Measurements from ENCODE around the gene MDN1.

Gene MDN1

DNA sequence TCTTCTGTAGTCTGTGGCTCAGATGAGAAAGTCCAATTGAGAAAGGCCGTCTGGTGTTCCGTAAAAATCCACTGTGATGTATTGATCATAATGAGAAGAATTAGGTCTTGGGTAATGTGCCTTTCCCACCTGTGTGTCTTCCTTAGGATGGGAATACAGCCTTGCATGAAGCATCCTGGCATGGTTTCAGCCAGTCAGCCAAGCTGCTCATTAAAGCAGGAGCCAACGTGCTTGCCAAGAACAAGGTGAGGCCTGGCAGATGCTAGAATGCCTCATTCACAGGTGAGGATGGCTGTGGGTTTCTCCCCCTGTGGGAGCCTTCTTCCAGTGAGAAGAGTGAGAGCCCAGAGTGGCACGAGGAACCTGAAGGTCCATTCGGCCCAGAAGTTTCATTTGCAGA is 213.7 kb downstream of the MDN1 start:
- in situ Hi-C loops (cut with MboI; ENCODE audit: low sequenced_read_pairs): no loop called here

- in situ Hi-C loops (cut with MboI; ENCODE audit: low sequenced_read_pairs): no loop called here
Measured at GRCh38 chr6:89604653-89605052, 214.9 kb downstream of the MDN1 start.

GRCh38 chr6:89602166-89602565 is 217.4 kb downstream of the MDN1 start:
- in situ Hi-C loops (cut with MboI; ENCODE audit: low sequenced_read_pairs): no loop called here

GRCh38 chr6:89599727-89600126 is 219.9 kb downstream of the MDN1 start:
- in situ Hi-C loops (cut with MboI; ENCODE audit: low sequenced_read_pairs): no loop called here

DNA sequence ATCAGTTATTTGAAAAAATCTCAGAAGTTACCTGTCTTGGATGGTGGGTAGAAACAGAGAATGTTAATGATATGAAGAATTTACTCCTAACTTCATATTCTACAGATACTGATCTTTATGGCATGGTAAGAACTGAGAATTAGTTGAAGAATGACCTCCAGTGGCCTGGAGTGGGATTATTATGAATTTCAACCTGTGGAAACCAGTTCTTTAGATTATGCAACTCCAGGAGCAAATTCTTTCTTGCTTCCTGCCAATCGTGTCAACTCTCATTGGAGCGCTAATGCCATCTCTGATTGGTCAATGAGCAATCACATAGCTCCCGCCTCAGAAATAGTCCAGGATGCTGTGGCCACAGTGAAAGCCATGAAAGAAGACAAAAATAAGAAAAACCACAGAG is 221.6 kb downstream of the MDN1 start:
- in situ Hi-C loops (cut with MboI; ENCODE audit: low sequenced_read_pairs): no loop called here

- in situ Hi-C loops (cut with MboI; ENCODE audit: low sequenced_read_pairs): no loop called here
Measured at GRCh38 chr6:89597372-89597771, 222.2 kb downstream of the MDN1 start.

- in situ Hi-C loops (cut with MboI; ENCODE audit: low sequenced_read_pairs): no loop called here
Measured at GRCh38 chr6:89596484-89596883, 223.1 kb downstream of the MDN1 start.

GRCh38 chr6:89596056-89596455 is 223.5 kb downstream of the MDN1 start:
- in situ Hi-C loops (cut with MboI; ENCODE audit: low sequenced_read_pairs): no loop called here

Data from HL-60/S4 treated with phorbol 12-myristate 13-acetate at 8.2 ng/mL for 4 days and 3 days (cell line).